A673 (cell line): ENCODE data around the gene RAD51. TPM values are rescaled to one million over a fixed set of nuclear protein-coding genes. Genes with fewer than 3 reads are reported as not detected.

ENCODE experiments used
- BruUV-seq: library from RNA; stranded (reverse); fragments of 400-500 nt; replicated peaks from 2 replicates; lab custom pipeline; 2021; lab: Mats Ljungman, UMichigan
- CTCF ChIA-PET: fragments of 300-600 bp; sonication (Branson Sonifier 250); formaldehyde crosslinking; loops from one replicate; lab custom pipeline; 2022; ENCODE audit warnings: antibody characterized with exemption; lab: Charles Lee
- POLR2A ChIA-PET: fragments of 300-600 bp; sonication (Branson Sonifier 250); formaldehyde crosslinking; loops from one replicate; lab custom pipeline; 2022; ENCODE audit warnings: antibody characterized with exemption; ENCODE audit not compliant: low non-redundant PET; lab: Charles Lee
- DNase-seq: peaks from one replicate; pipeline ENCODE4 v3.0.0-alpha.2; 2015; ENCODE audit warnings: low spot score
- H3K27ac ChIP-seq: fragments of 200-600 bp; sonication (generic); 2 replicates; pipeline ENCODE4 v1.5.1; 2016; ENCODE audit warnings: mixed run types, low read depth, mild to moderate bottlenecking, mixed read lengths, antibody characterized with exemption, low read length; ENCODE audit not compliant: poor library complexity, severe bottlenecking
- H3K27me3 ChIP-seq: fragments of 200-600 bp; sonication (generic); replicated peaks from 2 replicates; pipeline ENCODE4 v1.6.1; 2017; ENCODE audit warnings: mixed run types, low read depth, mild to moderate bottlenecking, mixed read lengths, antibody characterized with exemption, low read length; ENCODE audit not compliant: insufficient read depth, poor library complexity
- H3K36me3 ChIP-seq: fragments of 200-600 bp; sonication (generic); 2 replicates; pipeline ENCODE4 v1.6.1; 2016; ENCODE audit warnings: mixed run types, mild to moderate bottlenecking, mixed read lengths, antibody characterized with exemption, low read length; ENCODE audit not compliant: insufficient read depth, poor library complexity, severe bottlenecking
- H3K4me1 ChIP-seq: fragments of 200-600 bp; sonication (generic); 2 replicates; pipeline ENCODE4 v1.6.1; 2017; ENCODE audit warnings: mixed run types, mild to moderate bottlenecking, mixed read lengths, antibody characterized with exemption, low read length; ENCODE audit not compliant: insufficient read depth, poor library complexity, severe bottlenecking
- H3K4me3 ChIP-seq: fragments of 200-600 bp; sonication (generic); 2 replicates; pipeline ENCODE4 v1.5.1; 2016; ENCODE audit warnings: low read depth, mixed run types, mild to moderate bottlenecking, mixed read lengths, low read length; ENCODE audit not compliant: poor library complexity, severe bottlenecking
- H3K9me3 ChIP-seq: fragments of 200-600 bp; sonication (generic); 2 replicates; pipeline ENCODE4 v1.6.1; 2016; ENCODE audit warnings: mixed run types, low read depth, mild to moderate bottlenecking, mixed read lengths, antibody characterized with exemption, low read length; ENCODE audit not compliant: poor library complexity, severe bottlenecking
- CTCF ChIP-seq: fragments of 300-800, 200-600 bp; sonication (generic); conservative IDR thresholded peaks from 2 replicates; pipeline ENCODE4 v1.5.1; 2017; ENCODE audit warnings: low read depth, mild to moderate bottlenecking, antibody characterized with exemption, low read length, moderate library complexity, mixed read lengths
- EZH2 ChIP-seq: fragments of 200-600 bp; sonication (generic); IDR thresholded peaks from 2 replicates; pipeline ENCODE4 v1.6.1; 2017; ENCODE audit warnings: borderline replicate concordance, low read depth, mild to moderate bottlenecking, mixed read lengths, antibody characterized with exemption, low read length; ENCODE audit not compliant: poor library complexity, severe bottlenecking
- intact Hi-C: fragments of 100-400 bp; cut with micrococcal nuclease; formaldehyde crosslinking; loops from one replicate; pipeline ENCODE4 v1.10.0; 2022; ENCODE audit not compliant: unreplicated experiment
- total RNA-seq: library from RNA; stranded (reverse); gene quantifications from 2 replicates; pipeline ENCODE4 v1.2.3, GENCODE V29; 2021

The RAD51 gene
- total RNA-seq, 1 experiment from 2014 or later = 51.1 TPM

- DNase-seq = peak; percentile 33
- Histone ChIP-seq H3K4me3 (peak overlapping the region; percentile 76), H3K9me3 (no peaks in the 10 kb centered on the region), H3K27ac (peak overlapping the region; percentile 94), H3K27me3 (no peaks in the 10 kb centered on the region), H3K4me1 (peaks cover 4% of the 10 kb centered on the region), H3K36me3 (peaks cover 24% of the 10 kb centered on the region)
- no peak for TF ChIP-seq EZH2
- TF ChIP-seq CTCF = no peak
- intact Hi-C loops = no loop called here
- no TSS peak for BruUV-seq
- POLR2A ChIA-PET = no interaction called here
- CTCF ChIA-PET = interaction anchor here (1.0 kb wide), 1 partner anchor 164 kb away, joined by 3 read pairs; no protein-coding TSS in a partner anchor
Observed at GRCh38 chr15:40695469-40695890, 506 bp downstream of the RAD51 start.

GRCh38 chr15:40696228-40696627 is 1.3 kb downstream of the RAD51 start:
- BruUV-seq = no TSS peak
- H3K4me1 ChIP-seq = peaks cover 4% of the 10 kb centered on the region
- H3K27me3 ChIP-seq = no peaks in the 10 kb centered on the region
- intact Hi-C loops = no loop called here
- peak overlapping the region; percentile 94 for H3K27ac ChIP-seq
- peak overlapping the region; percentile 76 for H3K4me3 ChIP-seq
- POLR2A ChIA-PET = no interaction called here
- no peak for DNase-seq
- H3K36me3 ChIP-seq = peaks cover 31% of the 10 kb centered on the region
- TF ChIP-seq CTCF (no peak), EZH2 (no peak)
- H3K9me3 ChIP-seq = no peaks in the 10 kb centered on the region
- CTCF ChIA-PET = no interaction called here

GRCh38 chr15:40697916-40698315 is 2.9 kb downstream of the RAD51 start:
- BruUV-seq = no TSS peak
- peaks cover 4% of the 10 kb centered on the region for H3K4me1 ChIP-seq
- H3K27ac ChIP-seq = no peak overlapping the region
- ChIA-PET POLR2A (no interaction called here), CTCF (no interaction called here)
- H3K4me3 ChIP-seq = no peak overlapping the region
- DNase-seq = no peak
- intact Hi-C loops = no loop called here
- H3K36me3 ChIP-seq = peaks cover 47% of the 10 kb centered on the region
- no peaks in the 10 kb centered on the region for H3K9me3 ChIP-seq
- H3K27me3 ChIP-seq = no peaks in the 10 kb centered on the region
- TF ChIP-seq EZH2 (no peak), CTCF (no peak)
